MM.1S (cell line): ENCODE measurements around the gene LIPE.

ENCODE experiments used
- EZH2 ChIP-seq: fragments of 300-600 bp; sonication (generic); optimal IDR thresholded peaks from 2 replicates; pipeline ENCODE3; 2017; ENCODE audit warnings: low read depth, mild to moderate bottlenecking, antibody characterized with exemption, low read length, mixed read lengths
- EZH2phosphoT487 ChIP-seq: fragments of 300-600 bp; sonication (generic); IDR thresholded peaks from 2 replicates; pipeline ENCODE4 v1.6.1; 2018; ENCODE audit warnings: antibody characterized with exemption, low read length
- TF ChIP-seq, protein P1 (sequence below): fragments of 300-600 bp; sonication (generic); IDR thresholded peaks from 2 replicates; pipeline ENCODE4 v1.5.1; 2016; ENCODE audit warnings: antibody characterized with exemption, low read length, mixed read lengths

DNA sequence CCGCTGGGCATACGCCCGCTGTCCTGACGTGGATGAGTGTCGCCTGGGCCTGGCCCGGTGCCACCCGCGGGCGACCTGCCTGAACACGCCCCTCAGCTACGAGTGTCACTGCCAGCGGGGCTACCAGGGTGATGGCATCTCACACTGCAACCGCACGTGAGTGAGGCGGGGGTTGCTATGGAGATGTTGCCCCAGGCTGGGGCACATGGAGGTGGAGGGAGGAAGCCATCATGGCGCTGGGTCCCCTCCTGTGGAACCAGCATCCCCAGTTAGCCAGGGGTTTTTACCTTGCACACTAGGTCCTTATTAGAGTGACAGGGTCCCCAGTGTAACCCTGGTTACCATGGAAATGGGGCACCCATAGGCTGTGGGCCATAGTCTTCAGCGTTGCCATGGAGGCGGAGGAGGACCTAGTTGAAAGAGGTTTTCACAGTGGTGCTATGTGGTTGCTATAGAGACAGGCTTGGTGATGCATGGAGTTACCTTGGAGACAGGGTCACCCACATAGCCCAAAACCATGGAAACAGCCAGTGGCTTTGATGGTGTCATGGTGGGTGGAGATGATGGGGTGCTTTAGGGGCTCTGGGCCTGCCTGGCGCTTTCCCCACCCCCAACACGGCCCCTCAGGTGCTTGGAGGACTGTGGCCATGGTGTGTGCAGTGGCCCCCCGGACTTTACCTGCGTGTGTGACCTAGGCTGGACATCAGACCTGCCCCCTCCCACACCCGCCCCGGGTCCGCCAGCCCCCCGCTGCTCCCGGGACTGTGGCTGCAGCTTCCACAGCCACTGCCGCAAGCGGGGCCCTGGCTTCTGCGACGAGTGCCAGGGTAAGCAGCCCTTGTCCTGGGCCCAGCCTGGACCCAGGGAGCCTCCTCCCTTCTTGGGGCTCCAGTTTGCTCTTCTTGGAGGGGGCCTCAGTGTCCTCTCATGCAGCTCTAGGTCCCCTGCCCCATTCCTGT is 74.6 kb downstream of the LIPE start:
- TF ChIP-seq, protein P1, sequence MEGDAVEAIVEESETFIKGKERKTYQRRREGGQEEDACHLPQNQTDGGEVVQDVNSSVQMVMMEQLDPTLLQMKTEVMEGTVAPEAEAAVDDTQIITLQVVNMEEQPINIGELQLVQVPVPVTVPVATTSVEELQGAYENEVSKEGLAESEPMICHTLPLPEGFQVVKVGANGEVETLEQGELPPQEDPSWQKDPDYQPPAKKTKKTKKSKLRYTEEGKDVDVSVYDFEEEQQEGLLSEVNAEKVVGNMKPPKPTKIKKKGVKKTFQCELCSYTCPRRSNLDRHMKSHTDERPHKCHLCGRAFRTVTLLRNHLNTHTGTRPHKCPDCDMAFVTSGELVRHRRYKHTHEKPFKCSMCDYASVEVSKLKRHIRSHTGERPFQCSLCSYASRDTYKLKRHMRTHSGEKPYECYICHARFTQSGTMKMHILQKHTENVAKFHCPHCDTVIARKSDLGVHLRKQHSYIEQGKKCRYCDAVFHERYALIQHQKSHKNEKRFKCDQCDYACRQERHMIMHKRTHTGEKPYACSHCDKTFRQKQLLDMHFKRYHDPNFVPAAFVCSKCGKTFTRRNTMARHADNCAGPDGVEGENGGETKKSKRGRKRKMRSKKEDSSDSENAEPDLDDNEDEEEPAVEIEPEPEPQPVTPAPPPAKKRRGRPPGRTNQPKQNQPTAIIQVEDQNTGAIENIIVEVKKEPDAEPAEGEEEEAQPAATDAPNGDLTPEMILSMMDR = no peak
- TF ChIP-seq EZH2 (no peak), EZH2phosphoT487 (no peak)
